H1 (cell line): ENCODE data around the gene OTOL1. TPM values are rescaled to one million over a fixed set of nuclear protein-coding genes. Genes with fewer than 3 reads are reported as not detected.

ENCODE experiments used
- CTCF ChIA-PET: fragments of 300-600 bp; sonication (Branson Sonifier 250); formaldehyde crosslinking; loops from one replicate; lab custom pipeline; 2021; ENCODE audit not compliant: partially characterized antibody; lab: Charles Lee
- POLR2A ChIA-PET: fragments of 300-600 bp; sonication (Branson Sonifier 250); formaldehyde crosslinking; loops from one replicate; lab custom pipeline; 2021; ENCODE audit warnings: inconsistent platforms; ENCODE audit not compliant: partially characterized antibody; lab: Charles Lee
- DNase-seq, 2 experiments: peaks; one replicate each; pipeline versions ENCODE4 v3.0.0 to v3.0.0-alpha.2; 2010 to 2022; ENCODE audit warnings: low spot score in 2 of 2, low read depth in 1 of 2, mixed read lengths in 1 of 2
- FAIRE-seq: peaks from 2 replicates; lab custom pipeline; 2011; peaks lifted over from hg19 to GRCh38; lab: Jason Lieb, UNC
- H2AFZ ChIP-seq: 2 replicates; pipeline ENCODE4 v1.8.1; 2012; ENCODE audit warnings: low read length, inconsistent platforms
- H2AK5ac ChIP-seq: 2 replicates; pipeline ENCODE4 v1.6.1; 2013; ENCODE audit warnings: low read depth, low read length
- H2BK120ac ChIP-seq: replicated peaks from 2 replicates; pipeline ENCODE3; 2013; ENCODE audit warnings: low read depth, low read length, inconsistent platforms
- H2BK12ac ChIP-seq: 2 replicates; pipeline ENCODE4 v1.6.1; 2013; ENCODE audit warnings: low read depth, low read length
- H2BK15ac ChIP-seq: 2 replicates; pipeline ENCODE4 v1.6.1; 2013; ENCODE audit warnings: low read length
- H2BK20ac ChIP-seq: 2 replicates; pipeline ENCODE4 v1.6.1; 2013; ENCODE audit warnings: low read length
- H2BK5ac ChIP-seq: 2 replicates; pipeline ENCODE4 v1.6.1; 2013; ENCODE audit warnings: low read depth, low read length
- H3K14ac ChIP-seq: 2 replicates; pipeline ENCODE4 v1.6.1; 2013; ENCODE audit warnings: inconsistent platforms; ENCODE audit not compliant: insufficient read length
- H3K18ac ChIP-seq: 2 replicates; pipeline ENCODE4 v1.6.1; 2013; ENCODE audit warnings: low read length; ENCODE audit errors: extremely low read depth
- H3K23ac ChIP-seq: 2 replicates; pipeline ENCODE4 v1.6.1; 2013; ENCODE audit warnings: inconsistent platforms; ENCODE audit not compliant: insufficient read length
- H3K23me2 ChIP-seq: 2 replicates; pipeline ENCODE4 v1.6.1; 2013; ENCODE audit warnings: low read depth, low read length
- H3K27ac ChIP-seq: 2 replicates; pipeline ENCODE4 v1.6.1; 2011; ENCODE audit warnings: low read depth, low read length, inconsistent platforms
- H3K27me3 ChIP-seq, 4 experiments: replicated peaks in 1 of 4; 1 replicate in 1 of 4; 2 replicates in 3 of 4; pipeline versions ENCODE4 v1.6.1 to v1.8.1; 2011 to 2013; ENCODE audit warnings: low read length in 3 of 4, mild to moderate bottlenecking in 3 of 4, inconsistent platforms in 2 of 4, mixed read lengths in 2 of 4, moderate library complexity in 1 of 4; ENCODE audit not compliant: control insufficient read depth in 3 of 4, insufficient read depth in 3 of 4; ENCODE audit errors: extremely low read depth in 1 of 4
- H3K36me3 ChIP-seq, 4 experiments: 2 replicates each; pipeline versions ENCODE4 v1.6.1 to v1.8.1; 2011 to 2013; ENCODE audit warnings: mild to moderate bottlenecking in 4 of 4, low read length in 3 of 4, moderate library complexity in 2 of 4, control low read depth in 1 of 4, inconsistent platforms in 1 of 4; ENCODE audit not compliant: insufficient read depth in 4 of 4, control insufficient read depth in 2 of 4
- H3K4ac ChIP-seq: replicated peaks from 2 replicates; pipeline ENCODE3; 2013; ENCODE audit warnings: low read length, low read depth, mixed read lengths, inconsistent platforms; ENCODE audit not compliant: insufficient read length
- H3K4me1 ChIP-seq, 4 experiments: replicated peaks in 1 of 4; 1 replicate in 1 of 4; 2 replicates in 3 of 4; pipeline versions ENCODE4 v1.6.1 to v1.8.1; 2011 to 2013; ENCODE audit warnings: low read length in 3 of 4, inconsistent platforms in 2 of 4, mixed read lengths in 1 of 4; ENCODE audit not compliant: insufficient read depth in 4 of 4, control insufficient read depth in 3 of 4
- H3K4me2 ChIP-seq, 2 experiments: 2 replicates each; pipeline versions ENCODE4 v1.6.1 to v1.8.1; 2011 to 2013; ENCODE audit warnings: low read depth in 2 of 2, low read length in 2 of 2, control low read depth in 1 of 2, inconsistent platforms in 1 of 2, mild to moderate bottlenecking in 1 of 2; ENCODE audit not compliant: insufficient read depth in 1 of 2
- H3K4me3 ChIP-seq, 4 experiments: fragments of 200-600, 300-600 bp in 1 of 4; sonication (generic), shearing (Covaris generic), sonication (Bioruptor Twin) in 1 of 4; 2 replicates each; pipeline versions ENCODE4 v1.5.1 to v1.8.1; 2011 to 2016; ENCODE audit warnings: low read length in 4 of 4, low read depth in 3 of 4, control low read depth in 2 of 4, inconsistent platforms in 2 of 4, mild to moderate bottlenecking in 2 of 4, mixed read lengths in 1 of 4, moderate library complexity in 1 of 4; ENCODE audit not compliant: insufficient read depth in 2 of 4; ENCODE audit errors: extremely low read depth in 1 of 4
- H3K56ac ChIP-seq: replicated peaks from 2 replicates; pipeline ENCODE3; 2013; ENCODE audit warnings: low read depth, mild to moderate bottlenecking, mixed read lengths, low read length, inconsistent platforms; ENCODE audit not compliant: insufficient read length
- H3K79me1 ChIP-seq: 2 replicates; pipeline ENCODE4 v1.6.1; 2013; ENCODE audit warnings: low read depth, low read length, control low read depth
- H3K79me2 ChIP-seq, 2 experiments: 2 replicates each; pipeline versions ENCODE4 v1.6.1 to v1.8.1; 2012 to 2013; ENCODE audit warnings: low read length in 2 of 2, mild to moderate bottlenecking in 2 of 2, inconsistent platforms in 1 of 2; ENCODE audit not compliant: insufficient read depth in 2 of 2, control insufficient read depth in 1 of 2
- H3K9ac ChIP-seq, 4 experiments: replicated peaks in 1 of 4; 1 replicate in 1 of 4; 2 replicates in 3 of 4; pipeline versions ENCODE4 v1.6.1 to v1.8.1; 2011 to 2013; ENCODE audit warnings: low read depth in 3 of 4, low read length in 3 of 4, control low read depth in 2 of 4, mild to moderate bottlenecking in 2 of 4, moderate library complexity in 2 of 4, inconsistent platforms in 1 of 4; ENCODE audit errors: extremely low read depth in 1 of 4
- H3K9me3 ChIP-seq, 2 experiments: 2 replicates each; pipeline versions ENCODE4 v1.6.1 to v1.8.1; 2012 to 2013; ENCODE audit warnings: mild to moderate bottlenecking in 2 of 2, moderate library complexity in 2 of 2, control low read depth in 1 of 2, inconsistent platforms in 1 of 2, low read depth in 1 of 2, low read length in 1 of 2, mixed read lengths in 1 of 2; ENCODE audit not compliant: insufficient read depth in 2 of 2
- H4K20me1 ChIP-seq, 2 experiments: replicated peaks in 1 of 2; 2 replicates each; pipeline versions ENCODE3 to v1.8.1; 2011 to 2013; ENCODE audit warnings: inconsistent platforms in 2 of 2, low read length in 2 of 2, mild to moderate bottlenecking in 1 of 2; ENCODE audit not compliant: insufficient read depth in 2 of 2, control insufficient read depth in 1 of 2
- H4K5ac ChIP-seq: 2 replicates; pipeline ENCODE4 v1.6.1; 2013; ENCODE audit warnings: low read length, low read depth, mixed read lengths, inconsistent platforms; ENCODE audit not compliant: insufficient read length
- H4K8ac ChIP-seq: 2 replicates; pipeline ENCODE4 v1.8.0; 2013; ENCODE audit warnings: mild to moderate bottlenecking, moderate library complexity, low read length, inconsistent platforms; ENCODE audit not compliant: insufficient read depth; ENCODE audit errors: extremely low read depth
- H4K91ac ChIP-seq: replicated peaks from 2 replicates; pipeline ENCODE3; 2013; ENCODE audit warnings: low read length, mixed read lengths, inconsistent platforms; ENCODE audit not compliant: insufficient read length
- BRCA1 ChIP-seq: IDR thresholded peaks from 2 replicates; pipeline ENCODE4 v1.6.1; 2012; ENCODE audit warnings: low read depth, low read length, improper control_type of control experiment
- CHD1 ChIP-seq: IDR thresholded peaks from 2 replicates; pipeline ENCODE4 v1.6.1; 2012; ENCODE audit warnings: low read depth, low read length, improper control_type of control experiment
- CTBP2 ChIP-seq: IDR thresholded peaks from 2 replicates; pipeline ENCODE4 v1.7.0; 2011; ENCODE audit warnings: borderline replicate concordance, mild to moderate bottlenecking, moderate library complexity, mixed read lengths, low read length; ENCODE audit not compliant: insufficient read depth, insufficient read length
- RBBP5 ChIP-seq: IDR thresholded peaks from 2 replicates; pipeline ENCODE4 v1.7.1; 2012; ENCODE audit warnings: low read depth, mild to moderate bottlenecking, inconsistent platforms, low read length, moderate library complexity, borderline replicate concordance
- WGBS, 2 experiments: shearing (Covaris generic) in 1 of 2; methylation state at CpG; one replicate each; pipeline versions ENCODE4 v1.1.6 to v1.1.7; 2013 to 2015; ENCODE audit warnings: low lambda C conversion rate in 2 of 2, mixed read lengths in 2 of 2, inconsistent platforms in 1 of 2, low coverage in 1 of 2, missing lambda C conversion rate in 1 of 2; ENCODE audit not compliant: insufficient replicate concordance in 2 of 2, insufficient coverage in 1 of 2, insufficient read length in 1 of 2; ENCODE audit errors: extremely low coverage in 1 of 2, missing lambda C conversion rate in 1 of 2; 5-methylcytosine and 5-hydroxymethylcytosine counted together
- long read RNA-seq, 2 experiments: library from RNA in 1 of 2; library from capped mRNA in 1 of 2; stranded (forward); transcript quantifications; one replicate each; pipeline ENCODE4 v2.0.0, GENCODE V29; 2021; ENCODE audit warnings: inconsistent platforms in 1 of 2
- polyA minus RNA-seq, 3 experiments: library from RNA; depleted of rRNA, polyadenylated mRNA; stranded (reverse); fragments of >200 nt; gene quantifications; 1 replicate in 2 of 3; 2 replicates in 1 of 3; pipeline ENCODE4 v1.2.3, GENCODE V29; 2011
- polyA plus RNA-seq, 7 experiments: library from polyadenylated mRNA; depleted of rRNA in 3 of 7; stranded (reverse) in 5 of 7; unstranded in 2 of 7; fragments of >200 nt in 5 of 7; fragments of 200-250 nt in 2 of 7; gene quantifications; 1 replicate in 5 of 7; 2 replicates in 1 of 7; 4 replicates in 1 of 7; pipeline versions ENCODE4 v1.2.1 to v1.2.3, GENCODE V29; 2011 to 2013; ENCODE audit warnings: missing spikeins in 2 of 7, mixed read lengths in 2 of 7
- total RNA-seq: library from RNA; stranded (reverse); fragmentation: NEBNext Ultra II Directional; extraction: Animal tissue kit (Norgen Biotek cat#: 25700); gene quantifications from 2 replicates; pipeline ENCODE4 v1.2.1, GENCODE V29; 2021

The OTOL1 gene
- total RNA-seq (not detected in 2 replicates), polyA plus RNA-seq (2011; rRNA removed) (not detected in 2 replicates), polyA minus RNA-seq (2011; rRNA and poly(A)+ RNA removed) (not detected in 2 replicates)
- polyA plus RNA-seq (2011; cell fraction: cytosol; rRNA removed) = not detected
- polyA plus RNA-seq (2011; cell fraction: nucleus; rRNA removed) = not detected
- polyA plus RNA-seq (2012, experiment 1 of 2) = not detected in 4 replicates
- not detected for polyA plus RNA-seq (2012, experiment 2 of 2)
- polyA plus RNA-seq (2013, experiment 1 of 2) = not detected
- not detected for polyA plus RNA-seq (2013, experiment 2 of 2)
- polyA minus RNA-seq (2011; cell fraction: cytosol; rRNA and poly(A)+ RNA removed) = not detected
- polyA minus RNA-seq (2011; cell fraction: nucleus; rRNA and poly(A)+ RNA removed) = not detected
- long read RNA-seq, experiment 1 = 0 reads
- long read RNA-seq, experiment 2 = 0 reads

GRCh38 chr3:161496508-161496907, at the start of gene OTOL1:
TSS of gene OTOL1 (plus strand) at chr3:161496808. CDS start at chr3:161496808, 0 bp downstream.
- no peak within 1 kb of the TSS for H2BK12ac ChIP-seq
- no peak within 1 kb of the TSS for H3K27ac ChIP-seq
- H3K56ac ChIP-seq = no peak within 1 kb of the TSS
- no peak within 1 kb of the TSS for H3K23ac ChIP-seq
- H3K23me2 ChIP-seq = no peaks in the 10 kb centered on the region
- no peak within 1 kb of the TSS for H3K9ac ChIP-seq
- FAIRE-seq = no peak
- ChIA-PET POLR2A (no interaction called here), CTCF (no interaction called here)
- H3K18ac ChIP-seq = no peak within 1 kb of the TSS
- H3K4me3 ChIP-seq = no peak within 1 kb of the TSS
- H4K91ac ChIP-seq = no peak within 1 kb of the TSS
- H3K4ac ChIP-seq = no peak within 1 kb of the TSS
- DNase-seq = no peak
- H3K79me2 ChIP-seq = no peaks in the 10 kb centered on the region
- no peak within 1 kb of the TSS for H2BK20ac ChIP-seq
- no peak within 1 kb of the TSS for H2AK5ac ChIP-seq
- no peak within 1 kb of the TSS for H2AFZ ChIP-seq
- no peak within 1 kb of the TSS for H4K8ac ChIP-seq
- 83% methylated on average over 1 of the region's 1 CpG; no CpG with 5 or more reads in 1 of the 2 experiments for WGBS, 2 experiments
- H3K14ac ChIP-seq = no peak within 1 kb of the TSS
- no peak for TF ChIP-seq RBBP5
- TF ChIP-seq BRCA1 = no peak
- TF ChIP-seq CTBP2 = no peak
- no peak for TF ChIP-seq CHD1
- H4K20me1 ChIP-seq = no peaks in the 10 kb centered on the region
- H3K9me3 ChIP-seq = 0 out of 4 replicates have a peak, but pooled peaks cover 0 to 6% of the 10 kb centered on the region in 2 experiments
- no peaks in the 10 kb centered on the region for H3K79me1 ChIP-seq
- no peaks in the 10 kb centered on the region for H3K4me1 ChIP-seq
- H3K4me2 ChIP-seq = no peak within 1 kb of the TSS
- H3K36me3 ChIP-seq = no peaks in the 10 kb centered on the region
- H2BK15ac ChIP-seq = no peak within 1 kb of the TSS
- H4K5ac ChIP-seq = no peak within 1 kb of the TSS
- no peak within 1 kb of the TSS for H2BK120ac ChIP-seq
- H2BK5ac ChIP-seq = no peak within 1 kb of the TSS
- H3K27me3 ChIP-seq = peaks cover 0 to 1% (median 0%) of the 10 kb centered on the region in 4 experiments; a peak in 1 of 7 replicates
